HG03342 (cell line): ENCODE data around the gene ADAMTS16.

Experiments used
- ATAC-seq: cut with Tn5 transposase; IDR thresholded peaks from one replicate; pipeline ENCODE4 v1.9.1; 2021; ENCODE audit warnings: mild to moderate bottlenecking, moderate library complexity; ENCODE audit not compliant: unreplicated experiment

The ADAMTS16 gene

DNA sequence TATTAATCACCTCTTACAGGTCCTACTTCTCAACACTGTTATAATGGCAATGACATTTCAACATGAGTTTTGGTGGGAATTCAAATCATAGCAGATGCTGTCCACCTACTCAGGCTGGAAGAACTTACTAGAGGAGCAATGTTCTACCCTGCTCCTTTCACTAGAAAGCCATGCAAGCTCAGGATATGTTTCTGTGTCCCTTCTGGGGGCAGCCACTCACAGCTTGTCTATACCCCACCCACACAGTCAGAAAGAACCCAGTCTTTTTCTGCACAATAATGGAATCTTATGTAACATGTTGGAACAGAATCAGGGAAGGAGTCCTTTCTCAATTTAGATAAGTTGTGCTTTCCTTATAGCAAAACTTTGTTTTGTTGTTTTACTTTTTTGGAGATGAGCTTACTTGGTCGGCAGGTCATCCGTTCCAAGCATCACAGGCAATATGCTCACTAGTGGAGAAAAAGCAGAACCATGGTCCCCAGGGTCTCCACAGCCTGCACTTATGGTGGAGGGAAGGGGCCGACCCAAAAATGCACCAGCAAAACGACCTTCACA lies 229.0 kb downstream of the ADAMTS16 start:
- no peak for ATAC-seq
